Measurements from ENCODE around the gene PDZK1IP1. TPM values are rescaled to one million over a fixed set of nuclear protein-coding genes. Genes with fewer than 3 reads are reported as not detected.
"Not testable (repeated sequence)": the region's sequence is repeated elsewhere in the genome, so short reads cannot be mapped to it uniquely, and the experiment has no call there.

Gene PDZK1IP1
- total RNA-seq, 1 experiment from 2014 or later = not detected

- ChIA-PET POLR2A (interaction anchor here (0.7 kb wide), 1 partner anchor 15 kb away, joined by 3 read pairs; no protein-coding TSS in a partner anchor), CTCF (interaction anchor here (0.9 to 4.5 kb wide), 5 partner anchors 13 to 532 kb away, joined by 4 to 31 read pairs (median 9); partner anchors contain the start of gene FOXD2), RAD21 (ENCODE audit: low non-redundant PET in 1 of 2, low total read pairs in 2 of 2, uncharacterized antibody in 2 of 2, unreplicated experiment in 2 of 2) (no interaction called here)
- H3K4me2 ChIP-seq (ENCODE audit: low read length) = no peak overlapping the region
- no peak for TF ChIP-seq ZNF274 (IDR thresholded peaks at IDR 0.05; ENCODE audit: low read depth, low read length)
- H3K36me3 ChIP-seq (ENCODE audit: control insufficient read depth in 1 of 2, insufficient read depth in 2 of 2, low read length in 2 of 2) = no peaks in the 10 kb centered on the region
- H3K27ac ChIP-seq (ENCODE audit: low read depth, low read length) = no peak overlapping the region
- H3K4me3 ChIP-seq (replicated peaks in 1 of 2; ENCODE audit: low read depth in 1 of 2, low read length in 2 of 2) = no peak overlapping the region
- no peak overlapping the region for H2AFZ ChIP-seq (ENCODE audit: low read depth, low read length, poor library complexity, severe bottlenecking)
- peaks cover 3 to 19% of the 10 kb centered on the region in 2 experiments; a peak in 3 of 4 replicates for H3K4me1 ChIP-seq (ENCODE audit: control insufficient read depth in 1 of 2, insufficient read depth in 2 of 2, low read length in 2 of 2)
- no peaks in the 10 kb centered on the region for H4K20me1 ChIP-seq (ENCODE audit: insufficient read depth)
- no peaks in the 10 kb centered on the region for H3K9me3 ChIP-seq (ENCODE audit: control insufficient read depth in 1 of 2, insufficient read depth in 1 of 2, low read depth in 1 of 2, low read length in 2 of 2)
- H3K9me2 ChIP-seq (ENCODE audit: insufficient read depth) = no peaks in the 10 kb centered on the region
- DNase-seq (ENCODE audit: low read depth, low spot score) = no peak
- intact Hi-C loops (cut with micrococcal nuclease) = loop anchor here (5.0 kb wide), 1 partner anchor 533 kb away; no protein-coding TSS in a partner anchor
- ATAC-seq = no peak
- H3K27me3 ChIP-seq (ENCODE audit: insufficient read depth, low read length) = no peaks in the 10 kb centered on the region
- no peak overlapping the region for H3K9ac ChIP-seq (ENCODE audit: low read length)
- H3K79me2 ChIP-seq (ENCODE audit: insufficient read depth, low read length) = no peaks in the 10 kb centered on the region
- BruUV-seq (replicated peaks) = no TSS peak
Measured at GRCh38 chr1:47194311-47194710, 4.5 kb upstream of the PDZK1IP1 start.

DNA sequence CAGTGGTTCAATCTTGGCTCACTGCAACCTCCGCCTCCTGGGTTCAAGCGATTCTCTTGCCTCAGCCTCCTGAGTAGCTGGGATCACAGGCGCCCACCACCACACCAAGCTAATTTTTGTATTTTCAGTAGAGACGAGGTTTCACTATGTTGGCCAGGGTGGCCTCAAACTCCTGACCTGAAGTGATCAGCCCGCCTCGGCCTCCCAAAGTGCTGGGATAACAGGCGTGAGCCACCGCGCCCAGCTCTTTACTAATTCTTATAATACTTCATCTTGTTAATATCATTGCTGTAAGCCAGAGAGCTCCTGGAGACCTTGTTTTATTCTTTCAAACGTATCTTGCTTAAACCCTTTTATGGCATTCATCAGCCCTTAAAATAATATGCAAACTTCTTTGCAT is 3.7 kb upstream of the PDZK1IP1 start:
- H3K27me3 ChIP-seq (ENCODE audit: insufficient read depth, low read length); BruUV-seq (replicated peaks); H3K27ac ChIP-seq (ENCODE audit: low read depth, low read length); ATAC-seq; H2AFZ ChIP-seq (ENCODE audit: low read depth, low read length, poor library complexity, severe bottlenecking); H3K4me2 ChIP-seq (ENCODE audit: low read length); H4K20me1 ChIP-seq (ENCODE audit: insufficient read depth); H3K9ac ChIP-seq (ENCODE audit: low read length); POLR2A ChIA-PET; H3K4me3 ChIP-seq (replicated peaks in 1 of 2; ENCODE audit: low read depth in 1 of 2, low read length in 2 of 2); H3K9me3 ChIP-seq (ENCODE audit: control insufficient read depth in 1 of 2, insufficient read depth in 1 of 2, low read depth in 1 of 2, low read length in 2 of 2); DNase-seq (ENCODE audit: low read depth, low spot score); H3K9me2 ChIP-seq (ENCODE audit: insufficient read depth); H3K79me2 ChIP-seq (ENCODE audit: insufficient read depth, low read length); H3K36me3 ChIP-seq (ENCODE audit: control insufficient read depth in 1 of 2, insufficient read depth in 2 of 2, low read length in 2 of 2): not testable (repeated sequence)
- peaks cover 3 to 19% of the 10 kb centered on the region in 2 experiments; a peak in 3 of 4 replicates for H3K4me1 ChIP-seq (ENCODE audit: control insufficient read depth in 1 of 2, insufficient read depth in 2 of 2, low read length in 2 of 2)
- CTCF ChIA-PET = interaction anchor here (1.0 to 4.5 kb wide), 10 partner anchors 9 to 532 kb away, joined by 3 to 31 read pairs (median 8); partner anchors contain the start of genes CMPK1 and FOXD2
- RAD21 ChIA-PET (ENCODE audit: low non-redundant PET in 1 of 2, low total read pairs in 2 of 2, uncharacterized antibody in 2 of 2, unreplicated experiment in 2 of 2) = interaction anchor here (1.0 to 1.1 kb wide), 3 partner anchors 70 to 195 kb away, joined by 3 to 4 read pairs (median 3); no protein-coding TSS in a partner anchor
- intact Hi-C loops (cut with micrococcal nuclease) = loop anchor here (1.0 to 5.0 kb wide), 3 partner anchors 69 to 534 kb away; no protein-coding TSS in a partner anchor

Data from HCT116 (cell line).